Left lung (tissue), 10 donors: Measurements from ENCODE around the gene COL17A1. TPM values are rescaled to one million over a fixed set of nuclear protein-coding genes. Genes with fewer than 3 reads are reported as not detected.

Experiments
- ATAC-seq: fragments of 200-7000 bp; cut with Tn5 transposase; one replicate; pipeline ENCODE4 v1.9.1; 2020; ENCODE audit warnings: moderate library complexity
- DNase-seq, 4 donors: peaks; one replicate each; pipeline ENCODE4 v3.0.0-alpha.2; 2013 to 2020
- H3K27ac ChIP-seq, 2 donors: fragments of 200-600 bp; sonication (generic) in 1 of 2; one replicate each; pipeline versions ENCODE4 v1.5.0 to v1.8.0; 2020 to 2021
- H3K27me3 ChIP-seq, 2 donors: fragments of 200-600 bp; sonication (generic) in 1 of 2; one replicate each; pipeline versions ENCODE4 v1.5.0 to v1.8.0; 2020 to 2021
- H3K36me3 ChIP-seq, 2 donors: fragments of 200-600 bp; sonication (generic) in 1 of 2; one replicate each; pipeline versions ENCODE4 v1.5.0 to v1.8.0; 2020 to 2021
- H3K4me1 ChIP-seq, 2 donors: fragments of 200-600 bp; one replicate each; pipeline ENCODE4 v1.8.0; 2021
- H3K4me3 ChIP-seq, 2 donors: fragments of 200-600 bp; sonication (generic) in 1 of 2; one replicate each; pipeline versions ENCODE4 v1.5.0 to v1.8.0; 2020 to 2021; ENCODE audit warnings: mild to moderate bottlenecking in 1 of 2
- H3K9me3 ChIP-seq, 2 donors: fragments of 200-600 bp; sonication (generic) in 1 of 2; one replicate each; pipeline versions ENCODE4 v1.5.0 to v1.8.0; 2020 to 2021
- intact Hi-C, 2 donors: fragments of 100-400 bp; cut with DNase I; formaldehyde crosslinking; loops; one replicate each; pipeline versions ENCODE4 v1.11.2 to v1.14.2; 2022
- polyA plus RNA-seq, 6 donors: library from polyadenylated mRNA; unstranded; fragments of 120-200 nt; gene quantifications; one replicate each; pipeline ENCODE4 v1.2.1, GENCODE V29; 2013; ENCODE audit not compliant: insufficient read length in 6 of 6
- total RNA-seq, 2 donors: library from RNA; stranded (reverse); fragmentation: NEBNext Ultra II Directional; extraction: Animal tissue kit (Norgen Biotek cat#: 25700); gene quantifications; one replicate each; pipeline ENCODE4 v1.2.1, GENCODE V29; 2021
- TF ChIP-seq, protein P1 (sequence below), 2 donors: fragments of 200-600 bp; sonication (generic) in 1 of 2; IDR thresholded peaks; one replicate each; pipeline versions ENCODE4 v1.5.0 to v1.8.0; 2021; ENCODE audit warnings: antibody characterized with exemption in 2 of 2
- donor health status: DM: no; HTN: yes; CAD: no.
- donor health status: DM: no; HTN: no; CAD: no.

The COL17A1 gene
- total and polyA plus RNA-seq, 8 donors = 0.32 to 43.4 (median 0.71) TPM

DNA sequence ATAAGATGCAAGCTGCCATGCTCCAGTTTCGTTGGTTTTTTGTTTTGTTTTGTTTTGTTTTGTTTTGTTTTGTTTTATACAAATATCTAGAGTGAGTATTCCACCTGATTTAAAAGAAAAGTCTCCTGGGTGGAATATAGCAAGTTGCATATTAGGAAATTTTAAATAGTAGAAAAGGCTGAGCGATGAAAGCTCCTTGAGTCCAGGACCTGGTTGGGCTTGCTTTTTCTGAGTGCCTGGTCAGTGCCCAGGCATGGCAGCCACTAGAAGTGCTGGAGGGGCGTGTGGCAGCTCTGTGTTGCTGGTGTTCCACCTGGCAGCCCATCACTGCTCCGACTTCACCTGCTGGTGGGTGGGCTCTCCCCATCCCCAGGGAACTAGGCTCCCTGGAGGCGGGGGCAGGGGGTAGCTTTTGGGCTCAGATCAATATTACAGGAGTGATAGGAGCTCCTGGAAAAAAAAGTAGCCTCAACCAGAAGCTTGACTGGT is 8.0 kb downstream of the COL17A1 start:
- H3K9me3 ChIP-seq = no peaks in the 10 kb centered on the region
- no peak for DNase-seq
- no peaks in the 10 kb centered on the region for H3K4me1 ChIP-seq
- no peaks in the 10 kb centered on the region for H3K36me3 ChIP-seq
- H3K27me3 ChIP-seq = peaks cover 0 to 3% of the 10 kb centered on the region in 2 donors
- TF ChIP-seq, protein P1, sequence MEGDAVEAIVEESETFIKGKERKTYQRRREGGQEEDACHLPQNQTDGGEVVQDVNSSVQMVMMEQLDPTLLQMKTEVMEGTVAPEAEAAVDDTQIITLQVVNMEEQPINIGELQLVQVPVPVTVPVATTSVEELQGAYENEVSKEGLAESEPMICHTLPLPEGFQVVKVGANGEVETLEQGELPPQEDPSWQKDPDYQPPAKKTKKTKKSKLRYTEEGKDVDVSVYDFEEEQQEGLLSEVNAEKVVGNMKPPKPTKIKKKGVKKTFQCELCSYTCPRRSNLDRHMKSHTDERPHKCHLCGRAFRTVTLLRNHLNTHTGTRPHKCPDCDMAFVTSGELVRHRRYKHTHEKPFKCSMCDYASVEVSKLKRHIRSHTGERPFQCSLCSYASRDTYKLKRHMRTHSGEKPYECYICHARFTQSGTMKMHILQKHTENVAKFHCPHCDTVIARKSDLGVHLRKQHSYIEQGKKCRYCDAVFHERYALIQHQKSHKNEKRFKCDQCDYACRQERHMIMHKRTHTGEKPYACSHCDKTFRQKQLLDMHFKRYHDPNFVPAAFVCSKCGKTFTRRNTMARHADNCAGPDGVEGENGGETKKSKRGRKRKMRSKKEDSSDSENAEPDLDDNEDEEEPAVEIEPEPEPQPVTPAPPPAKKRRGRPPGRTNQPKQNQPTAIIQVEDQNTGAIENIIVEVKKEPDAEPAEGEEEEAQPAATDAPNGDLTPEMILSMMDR (IDR thresholded peaks at IDR 0.05) = no peak
- intact Hi-C loops = no loop called here
- no peak overlapping the region for H3K4me3 ChIP-seq
- peak overlapping the region in 1 of 2 donors; percentile 42 for H3K27ac ChIP-seq
- no peak for ATAC-seq

DNA sequence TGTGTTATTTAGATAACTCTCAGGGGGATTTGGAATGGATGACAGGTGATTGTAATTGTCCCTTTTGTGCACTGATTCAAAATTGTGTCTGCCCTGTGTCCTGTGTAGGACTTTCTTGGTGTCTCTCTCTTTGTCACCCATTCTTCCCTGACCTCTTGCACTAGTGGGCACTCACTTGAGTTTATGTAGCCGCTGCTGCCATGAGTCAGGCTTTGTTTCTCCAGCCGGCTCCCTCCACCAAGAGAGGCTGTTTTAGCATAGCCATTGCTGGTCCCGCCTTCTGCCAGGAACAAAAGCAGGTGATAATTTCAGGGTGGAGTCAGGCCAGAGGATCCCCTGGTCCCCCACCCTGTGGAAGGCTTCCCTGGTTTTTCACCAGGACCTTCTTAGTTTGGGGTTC is 8.4 kb downstream of the COL17A1 start:
- Histone ChIP-seq H3K27me3 (peaks cover 0 to 3% of the 10 kb centered on the region in 2 donors), H3K36me3 (no peaks in the 10 kb centered on the region), H3K4me1 (no peaks in the 10 kb centered on the region), H3K4me3 (no peak overlapping the region), H3K27ac (peak overlapping the region in 1 of 2 donors; percentile 42), H3K9me3 (no peaks in the 10 kb centered on the region)
- intact Hi-C loops = no loop called here
- no peak for ATAC-seq
- TF ChIP-seq, protein P1 (IDR thresholded peaks at IDR 0.05) = no peak
- no peak for DNase-seq

- no peaks in the 10 kb centered on the region for H3K4me1 ChIP-seq
- DNase-seq (peak in 2 of 4 donors; percentile 17 to 67), ATAC-seq (peak; percentile 47)
- H3K9me3 ChIP-seq = no peaks in the 10 kb centered on the region
- no peaks in the 10 kb centered on the region for H3K36me3 ChIP-seq
- no peak overlapping the region for H3K4me3 ChIP-seq
- intact Hi-C loops = no loop called here
- TF ChIP-seq, protein P1 (IDR thresholded peaks at IDR 0.05) = no peak
- H3K27ac ChIP-seq = peak overlapping the region in 1 of 2 donors; percentile 42
- peaks cover 0 to 3% of the 10 kb centered on the region in 2 donors for H3K27me3 ChIP-seq
Observed at GRCh38 chr10:104076743-104077160, 8.9 kb downstream of the COL17A1 start.

DNA sequence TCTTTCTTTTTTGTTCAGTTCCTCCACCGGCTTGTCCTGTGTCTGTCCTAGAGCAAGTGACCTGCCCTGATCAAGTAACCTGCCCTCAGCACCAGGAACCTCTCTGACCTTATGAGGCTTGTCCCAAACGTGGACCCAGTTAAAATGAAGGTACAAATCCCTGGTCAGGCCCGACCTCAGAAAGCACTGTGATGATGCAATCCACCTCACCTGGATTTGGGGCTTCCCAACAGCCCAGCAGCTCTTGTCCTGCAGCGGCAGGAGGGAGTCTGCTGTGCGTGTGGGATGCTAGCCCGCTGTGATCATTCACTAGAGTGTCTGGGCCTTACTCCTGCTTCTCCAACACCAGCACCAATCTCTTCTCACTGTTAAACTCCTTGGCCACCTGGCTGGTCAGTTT is 11.2 kb downstream of the COL17A1 start:
- H3K9me3 ChIP-seq = no peaks in the 10 kb centered on the region
- peaks cover 0 to 3% of the 10 kb centered on the region in 2 donors for H3K27me3 ChIP-seq
- DNase-seq = no peak
- H3K36me3 ChIP-seq = no peaks in the 10 kb centered on the region
- intact Hi-C loops = no loop called here
- no peaks in the 10 kb centered on the region for H3K4me1 ChIP-seq
- H3K4me3 ChIP-seq = no peak overlapping the region
- ATAC-seq = no peak
- TF ChIP-seq, protein P1 (IDR thresholded peaks at IDR 0.05) = no peak
- H3K27ac ChIP-seq = no peak overlapping the region

GRCh38 chr10:104072786-104073185 is 12.9 kb downstream of the COL17A1 start:
- TF ChIP-seq, protein P1 (IDR thresholded peaks at IDR 0.05) = no peak
- no peak overlapping the region for H3K4me3 ChIP-seq
- H3K9me3 ChIP-seq = no peaks in the 10 kb centered on the region
- ATAC-seq = no peak
- no peak overlapping the region for H3K27ac ChIP-seq
- no peaks in the 10 kb centered on the region for H3K36me3 ChIP-seq
- intact Hi-C loops = no loop called here
- peaks cover 0 to 3% of the 10 kb centered on the region in 2 donors for H3K27me3 ChIP-seq
- no peaks in the 10 kb centered on the region for H3K4me1 ChIP-seq
- DNase-seq = no peak
